ENCODE measurements around the gene GATB. TPM values are rescaled to one million over a fixed set of nuclear protein-coding genes. Genes with fewer than 3 reads are reported as not detected.

The GATB gene
- total RNA-seq, 2 experiments from 2014 or later, result 13.1 to 14.0 TPM

DNA sequence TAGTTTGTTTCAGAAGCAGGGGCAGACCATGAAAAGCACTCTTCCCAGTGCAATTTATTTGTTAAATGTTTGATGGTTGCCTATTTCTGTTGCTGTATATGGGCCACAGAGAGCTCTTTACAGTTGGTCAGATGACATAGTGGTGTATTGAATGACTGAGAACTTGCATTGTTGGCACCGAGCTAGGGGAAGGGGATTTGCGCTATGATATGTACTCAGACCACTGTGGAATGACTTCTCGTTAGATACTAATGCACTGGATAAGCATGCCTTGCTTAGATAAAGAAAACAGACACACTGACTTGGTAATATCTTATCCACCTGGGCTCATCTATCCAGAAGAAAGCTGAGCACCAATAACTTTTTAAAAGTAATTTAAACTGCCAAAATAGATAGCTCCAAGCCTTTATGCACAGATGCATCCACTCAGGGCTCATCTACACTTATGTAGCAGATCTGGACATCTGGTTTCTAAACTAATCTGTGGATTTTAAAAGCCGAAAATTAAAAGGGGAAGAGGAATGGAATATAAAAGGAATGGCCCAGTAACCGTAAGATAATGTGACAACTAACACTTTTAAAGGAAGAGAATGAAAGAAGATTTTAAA lies 132.7 kb downstream of the GATB start:
- Mint-ChIP-seq H3K36me3 (ENCODE audit: low read depth) (no peaks in the 10 kb centered on the region), H3K9me3 (no peaks in the 10 kb centered on the region), H3K4me1 (peaks cover 2% of the 10 kb centered on the region), H3K4me3 (no peak overlapping the region), H3K27me3 (peaks cover 21% of the 10 kb centered on the region), H3K27ac (no peak overlapping the region)
- CTCF ChIA-PET, result interaction anchor here (1.4 kb wide), 1 partner anchor 16 kb away, joined by 4 read pairs; no protein-coding TSS in a partner anchor
- POLR2A ChIA-PET, result no interaction called here
- no peak for DNase-seq

DNA sequence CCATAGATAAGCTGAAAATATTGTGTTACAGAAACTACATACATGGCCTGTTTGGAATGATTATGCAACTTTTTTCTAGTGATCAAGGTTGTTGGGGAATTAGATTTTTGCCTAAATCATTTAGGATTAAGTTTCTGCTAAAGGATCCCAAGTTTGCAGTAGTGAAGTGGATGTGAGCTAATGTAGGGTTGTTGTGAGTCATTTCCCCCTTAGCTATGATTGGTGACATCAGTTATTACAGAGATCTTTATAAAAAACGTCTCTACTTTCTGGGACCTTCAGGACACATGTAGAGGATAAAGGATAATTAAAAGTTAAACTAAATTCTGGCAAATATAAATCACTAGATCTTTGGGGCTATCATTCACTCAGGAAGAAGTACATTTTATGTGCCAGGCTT lies 133.3 kb downstream of the GATB start:
- Mint-ChIP-seq H3K27ac (no peak overlapping the region), H3K9me3 (no peaks in the 10 kb centered on the region), H3K27me3 (peaks cover 21% of the 10 kb centered on the region), H3K36me3 (ENCODE audit: low read depth) (no peaks in the 10 kb centered on the region), H3K4me1 (no peaks in the 10 kb centered on the region), H3K4me3 (no peak overlapping the region)
- DNase-seq, result no peak
- ChIA-PET POLR2A (no interaction called here), CTCF (interaction anchor here (1.5 kb wide), 1 partner anchor 23 kb away, joined by 3 read pairs; no protein-coding TSS in a partner anchor)

DNA sequence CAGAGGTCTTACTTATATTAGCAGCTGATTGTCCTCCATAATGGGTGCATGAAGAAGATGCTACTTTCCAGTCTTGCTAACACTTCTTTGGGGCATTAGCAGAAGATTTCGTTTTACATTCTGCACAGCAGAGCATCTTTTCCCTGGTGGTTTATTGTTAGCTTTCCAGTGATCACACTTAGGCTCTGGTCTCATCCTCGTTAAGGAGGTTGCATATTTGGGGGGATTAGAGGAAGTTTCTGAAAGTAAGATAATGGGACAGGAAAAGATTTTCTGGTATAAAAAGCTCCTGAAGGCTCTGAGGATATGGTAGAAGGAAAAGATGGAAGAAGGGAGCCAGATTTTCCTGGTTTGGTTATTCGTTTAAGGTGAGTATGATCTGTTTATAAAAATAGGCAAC lies 134.1 kb downstream of the GATB start:
- POLR2A ChIA-PET, result no interaction called here
- H3K4me1 Mint-ChIP-seq, result no peaks in the 10 kb centered on the region
- peaks cover 25% of the 10 kb centered on the region for H3K27me3 Mint-ChIP-seq
- H3K27ac Mint-ChIP-seq, result no peak overlapping the region
- no peaks in the 10 kb centered on the region for H3K36me3 Mint-ChIP-seq (ENCODE audit: low read depth)
- no peak overlapping the region for H3K4me3 Mint-ChIP-seq
- CTCF ChIA-PET, result interaction anchor here (1.1 to 1.5 kb wide), 3 partner anchors 16 to 23 kb away, joined by 3 to 4 read pairs (median 3); no protein-coding TSS in a partner anchor
- no peaks in the 10 kb centered on the region for H3K9me3 Mint-ChIP-seq
- no peak for DNase-seq

DNA sequence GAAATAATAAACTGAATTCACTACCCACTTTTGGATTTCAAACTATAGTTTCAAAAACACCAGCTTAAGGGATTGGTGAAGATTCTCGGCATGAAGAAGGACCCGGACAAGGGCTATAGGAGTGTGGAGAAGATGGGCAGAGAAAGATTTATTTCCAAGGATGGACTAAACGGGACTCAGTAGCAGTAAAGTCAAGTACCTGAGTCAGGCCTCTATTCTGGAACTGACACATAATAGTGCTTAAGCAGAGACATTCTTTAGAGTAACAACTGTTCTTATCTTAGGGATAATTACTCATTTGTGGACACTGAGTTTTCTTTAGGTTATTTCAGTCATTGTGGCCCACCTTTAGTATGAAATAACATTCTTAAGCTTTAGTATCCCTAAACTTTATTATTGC lies 134.6 kb downstream of the GATB start:
- Mint-ChIP-seq H3K4me1 (no peaks in the 10 kb centered on the region), H3K4me3 (no peak overlapping the region), H3K36me3 (ENCODE audit: low read depth) (no peaks in the 10 kb centered on the region), H3K27ac (no peak overlapping the region), H3K9me3 (no peaks in the 10 kb centered on the region), H3K27me3 (peaks cover 27% of the 10 kb centered on the region)
- ChIA-PET CTCF (interaction anchor here (1.1 to 1.5 kb wide), 3 partner anchors 16 to 22 kb away, joined by 3 to 4 read pairs (median 3); no protein-coding TSS in a partner anchor), POLR2A (no interaction called here)
- no peak for DNase-seq

DNA sequence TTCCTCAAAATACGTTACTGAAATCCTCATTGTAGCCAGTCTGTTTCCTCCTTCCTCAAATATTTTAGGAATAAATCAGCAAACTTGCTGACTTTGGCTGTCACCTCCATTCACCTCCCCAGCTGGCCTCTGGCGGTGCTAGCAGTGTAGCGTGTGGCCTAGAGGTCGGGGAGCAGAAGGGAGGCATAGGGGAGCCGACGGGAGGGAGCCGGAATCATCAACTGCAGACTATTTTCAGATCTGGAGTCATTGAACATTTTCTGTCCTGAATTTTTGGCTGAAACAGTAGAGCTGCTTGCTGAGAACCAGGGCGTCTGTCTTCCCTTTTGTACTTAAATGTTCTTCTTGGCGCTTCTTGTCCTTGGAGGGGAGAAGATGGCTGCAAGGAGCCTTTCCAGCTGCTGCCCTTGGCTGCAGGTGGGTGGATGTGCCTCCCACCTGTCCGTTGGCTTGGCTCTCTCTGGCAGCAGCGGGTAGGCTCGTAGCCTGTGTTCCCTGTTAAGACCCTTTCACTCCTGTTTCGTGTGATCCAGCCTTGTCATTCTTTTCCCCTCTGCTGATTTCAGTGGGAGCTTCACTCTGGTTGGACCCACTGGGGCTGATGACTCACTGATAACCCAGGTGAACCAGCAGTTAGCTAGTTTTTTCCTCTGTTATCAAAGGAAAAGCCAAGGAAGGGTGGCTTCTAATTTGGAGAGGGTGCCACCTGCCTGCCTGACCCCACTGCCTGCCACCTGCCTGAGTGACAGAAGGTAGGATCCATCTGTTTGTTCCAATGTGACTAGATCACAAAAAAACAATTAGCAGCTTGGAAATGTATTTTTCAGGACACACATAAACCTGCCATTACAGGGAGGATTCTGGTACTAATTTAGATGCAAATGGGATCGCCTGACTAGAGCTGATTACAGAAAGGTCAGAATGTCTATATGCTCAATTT lies 135.9 kb downstream of the GATB start:
- ChIA-PET CTCF (interaction anchor here (1.1 kb wide), 1 partner anchor 19 kb away, joined by 3 read pairs; no protein-coding TSS in a partner anchor), POLR2A (no interaction called here)
- no peak for DNase-seq
- H3K4me3 Mint-ChIP-seq, result no peak overlapping the region
- H3K27ac Mint-ChIP-seq, result no peak overlapping the region
- H3K27me3 Mint-ChIP-seq, result peaks cover 25% of the 10 kb centered on the region
- no peaks in the 10 kb centered on the region for H3K36me3 Mint-ChIP-seq (ENCODE audit: low read depth)
- H3K9me3 Mint-ChIP-seq, result no peaks in the 10 kb centered on the region
- no peaks in the 10 kb centered on the region for H3K4me1 Mint-ChIP-seq
